GM23338 (cell line): ENCODE data around the gene NDFIP1.

ENCODE experiments used
- EZH2 ChIP-seq: fragments of 200-600 bp; sonication (generic); IDR thresholded peaks from one replicate; pipeline ENCODE4 v1.8.0; 2017; ENCODE audit warnings: antibody characterized with exemption, mild to moderate bottlenecking, low read depth; ENCODE audit not compliant: unreplicated experiment
- JUNB ChIP-seq: IDR thresholded peaks from one replicate; pipeline ENCODE4 v1.6.1; 2016; ENCODE audit warnings: antibody characterized with exemption; ENCODE audit not compliant: unreplicated experiment
- POLR2AphosphoS5 ChIP-seq: IDR thresholded peaks from 2 replicates; pipeline ENCODE4 v1.6.1; 2016; ENCODE audit warnings: antibody characterized with exemption, low read depth

- TF ChIP-seq EZH2 (no peak), POLR2AphosphoS5 (no peak), JUNB (no peak)
Measured at GRCh38 chr5:142097681-142098080, 10.9 kb upstream of the NDFIP1 start.
